ENCODE data around the gene TDG.

TDG gene

DNA sequence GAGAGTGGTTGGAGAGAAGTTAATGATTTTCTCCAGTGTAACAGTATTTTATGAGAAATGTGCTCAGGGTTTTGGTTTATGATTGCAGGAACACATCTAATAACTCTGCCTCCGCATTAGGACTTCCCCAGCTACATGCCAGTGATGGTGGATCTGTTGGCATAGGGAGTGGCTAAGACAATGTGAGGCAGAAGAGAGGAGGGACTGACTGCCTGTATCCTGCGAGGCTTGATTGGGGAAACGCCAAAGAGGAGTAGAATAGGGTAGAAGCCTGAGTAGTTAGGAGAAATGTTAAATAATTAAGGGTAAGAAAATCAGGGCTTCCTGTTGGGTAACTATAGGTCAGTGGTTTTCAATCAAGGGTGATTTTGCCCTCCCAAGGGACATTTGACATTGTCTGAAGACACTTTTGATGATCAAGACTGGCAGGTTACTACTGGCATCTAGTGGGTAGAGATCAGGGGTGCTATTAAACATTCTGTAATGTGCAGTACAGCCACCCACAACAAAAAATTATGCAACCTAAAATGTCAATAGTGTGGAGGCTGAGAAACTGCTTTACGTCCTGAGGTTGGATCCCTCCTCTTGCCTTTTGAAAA is 12.8 kb downstream of the TDG start:
- Histone ChIP-seq H3K27me3 (replicated peaks) (no peaks in the 10 kb centered on the region), H3K36me3 (replicated peaks) (peaks cover 51% of the 10 kb centered on the region), H3K4me3 (ENCODE audit: low read depth, low read length) (no peak overlapping the region), H3K27ac (no peak overlapping the region)
- in situ Hi-C loops (cut with HindIII; ENCODE audit: low pct_ligation_motif_present, low sequenced_read_pairs) = no loop called here
- TF ChIP-seq, protein P1, sequence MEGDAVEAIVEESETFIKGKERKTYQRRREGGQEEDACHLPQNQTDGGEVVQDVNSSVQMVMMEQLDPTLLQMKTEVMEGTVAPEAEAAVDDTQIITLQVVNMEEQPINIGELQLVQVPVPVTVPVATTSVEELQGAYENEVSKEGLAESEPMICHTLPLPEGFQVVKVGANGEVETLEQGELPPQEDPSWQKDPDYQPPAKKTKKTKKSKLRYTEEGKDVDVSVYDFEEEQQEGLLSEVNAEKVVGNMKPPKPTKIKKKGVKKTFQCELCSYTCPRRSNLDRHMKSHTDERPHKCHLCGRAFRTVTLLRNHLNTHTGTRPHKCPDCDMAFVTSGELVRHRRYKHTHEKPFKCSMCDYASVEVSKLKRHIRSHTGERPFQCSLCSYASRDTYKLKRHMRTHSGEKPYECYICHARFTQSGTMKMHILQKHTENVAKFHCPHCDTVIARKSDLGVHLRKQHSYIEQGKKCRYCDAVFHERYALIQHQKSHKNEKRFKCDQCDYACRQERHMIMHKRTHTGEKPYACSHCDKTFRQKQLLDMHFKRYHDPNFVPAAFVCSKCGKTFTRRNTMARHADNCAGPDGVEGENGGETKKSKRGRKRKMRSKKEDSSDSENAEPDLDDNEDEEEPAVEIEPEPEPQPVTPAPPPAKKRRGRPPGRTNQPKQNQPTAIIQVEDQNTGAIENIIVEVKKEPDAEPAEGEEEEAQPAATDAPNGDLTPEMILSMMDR (IDR thresholded peaks at IDR 0.05; ENCODE audit: low read depth, low read length, missing control alignments) = no peak
- DNase-seq = no peak

DNA sequence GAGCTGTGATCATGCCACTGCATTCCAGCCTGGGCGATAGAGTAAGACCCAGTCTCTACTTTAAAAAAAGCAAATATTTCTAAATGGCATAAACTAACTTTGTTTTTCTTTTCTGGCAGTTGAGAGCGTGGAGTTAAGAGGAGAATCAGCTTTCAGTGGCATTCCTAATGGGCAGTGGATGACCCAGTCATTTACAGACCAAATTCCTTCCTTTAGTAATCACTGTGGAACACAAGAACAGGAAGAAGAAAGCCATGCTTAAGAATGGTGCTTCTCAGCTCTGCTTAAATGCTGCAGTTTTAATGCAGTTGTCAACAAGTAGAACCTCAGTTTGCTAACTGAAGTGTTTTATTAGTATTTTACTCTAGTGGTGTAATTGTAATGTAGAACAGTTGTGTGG is 21.2 kb downstream of the TDG start:
- no peak overlapping the region for H3K4me3 ChIP-seq (ENCODE audit: low read depth, low read length)
- no peak overlapping the region for H3K27ac ChIP-seq
- in situ Hi-C loops (cut with HindIII; ENCODE audit: low pct_ligation_motif_present, low sequenced_read_pairs) = no loop called here
- DNase-seq = peak; percentile 28
- H3K36me3 ChIP-seq (replicated peaks) = peaks cover 52% of the 10 kb centered on the region
- TF ChIP-seq, protein P1 (IDR thresholded peaks at IDR 0.05; ENCODE audit: low read depth, low read length, missing control alignments) = no peak
- H3K27me3 ChIP-seq (replicated peaks) = no peaks in the 10 kb centered on the region

DNA sequence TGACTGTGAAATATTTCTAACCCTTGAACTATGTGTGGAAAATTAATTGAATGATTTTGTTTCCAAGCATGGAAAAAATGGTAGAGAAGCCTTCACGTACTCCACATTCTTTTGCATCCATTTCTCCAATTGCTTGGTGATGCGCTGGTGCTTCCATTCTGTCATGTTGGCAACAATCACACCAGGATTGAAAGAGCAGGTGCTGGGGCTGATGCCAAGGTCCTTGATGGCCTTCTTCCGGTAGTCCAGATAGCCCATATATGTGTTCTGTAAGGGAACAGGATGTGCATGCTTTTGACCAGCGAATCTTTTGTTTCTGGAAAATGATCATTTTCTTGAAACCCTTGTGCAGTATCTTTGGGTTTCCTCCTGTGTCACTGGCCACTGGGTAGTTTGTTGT is 28.6 kb downstream of the TDG start:
- Histone ChIP-seq H3K36me3 (replicated peaks) (peaks cover 10% of the 10 kb centered on the region), H3K27ac (no peak overlapping the region), H3K27me3 (replicated peaks) (no peaks in the 10 kb centered on the region), H3K4me3 (ENCODE audit: low read depth, low read length) (no peak overlapping the region)
- no peak for DNase-seq
- TF ChIP-seq, protein P1 (IDR thresholded peaks at IDR 0.05; ENCODE audit: low read depth, low read length, missing control alignments) = no peak
- in situ Hi-C loops (cut with HindIII; ENCODE audit: low pct_ligation_motif_present, low sequenced_read_pairs) = no loop called here

DNA sequence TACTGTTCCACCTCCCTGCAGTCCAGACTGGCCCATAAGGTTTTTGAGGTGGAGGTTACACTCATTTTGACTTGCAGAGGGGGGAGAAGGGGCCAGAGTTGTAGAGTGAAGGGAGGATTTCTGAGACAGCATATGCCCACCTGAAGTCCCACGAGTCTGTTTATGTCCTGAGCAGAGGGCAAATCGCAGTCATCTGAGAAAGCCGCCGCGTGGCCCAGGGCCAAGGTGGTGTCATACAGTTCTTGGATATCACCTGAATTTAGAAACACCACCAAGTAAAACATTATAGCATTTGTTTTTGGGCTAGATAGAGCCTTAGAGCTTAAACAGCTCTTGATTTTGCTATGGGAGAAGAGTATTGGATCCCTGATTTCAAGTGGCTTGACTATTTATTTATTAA is 30.9 kb downstream of the TDG start:
- no peak for DNase-seq
- Histone ChIP-seq H3K36me3 (replicated peaks) (no peaks in the 10 kb centered on the region), H3K27me3 (replicated peaks) (no peaks in the 10 kb centered on the region), H3K4me3 (ENCODE audit: low read depth, low read length) (no peak overlapping the region), H3K27ac (no peak overlapping the region)
- TF ChIP-seq, protein P1 (IDR thresholded peaks at IDR 0.05; ENCODE audit: low read depth, low read length, missing control alignments) = no peak
- in situ Hi-C loops (cut with HindIII; ENCODE audit: low pct_ligation_motif_present, low sequenced_read_pairs) = no loop called here

DNA sequence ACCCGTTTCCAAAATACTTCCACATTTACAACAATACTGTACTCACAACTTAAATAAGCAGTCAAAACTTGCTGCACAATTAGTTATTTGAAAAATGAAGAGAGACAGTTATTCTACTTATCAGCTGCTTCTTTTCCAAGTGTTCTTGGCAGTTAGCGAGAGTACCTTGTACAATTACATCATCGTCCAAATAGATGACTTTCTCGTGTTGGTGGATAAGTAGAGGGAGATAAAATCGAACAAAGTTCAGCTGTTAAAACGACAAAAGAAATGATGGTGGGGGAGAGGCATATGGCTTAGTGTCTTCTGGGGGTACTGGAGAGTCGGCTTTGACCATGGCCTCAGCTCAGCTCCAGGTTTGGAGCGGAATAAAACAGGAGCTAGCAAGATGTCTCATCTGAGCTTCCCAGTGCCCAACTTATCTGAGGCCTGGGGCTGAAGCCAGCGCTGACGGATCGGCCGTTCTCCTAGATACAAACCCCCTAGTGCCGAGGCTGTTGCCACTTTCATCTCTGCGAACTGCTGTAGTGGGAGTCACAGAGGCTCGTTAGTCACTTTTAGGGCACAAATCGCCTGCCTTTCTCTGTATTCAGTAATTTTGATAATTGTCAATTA is 31.7 kb downstream of the TDG start:
- in situ Hi-C loops (cut with HindIII; ENCODE audit: low pct_ligation_motif_present, low sequenced_read_pairs) = no loop called here
- Histone ChIP-seq H3K4me3 (ENCODE audit: low read depth, low read length) (no peak overlapping the region), H3K27me3 (replicated peaks) (no peaks in the 10 kb centered on the region), H3K36me3 (replicated peaks) (no peaks in the 10 kb centered on the region), H3K27ac (no peak overlapping the region)
- no peak for DNase-seq
- TF ChIP-seq, protein P1 (IDR thresholded peaks at IDR 0.05; ENCODE audit: low read depth, low read length, missing control alignments) = no peak

DNA sequence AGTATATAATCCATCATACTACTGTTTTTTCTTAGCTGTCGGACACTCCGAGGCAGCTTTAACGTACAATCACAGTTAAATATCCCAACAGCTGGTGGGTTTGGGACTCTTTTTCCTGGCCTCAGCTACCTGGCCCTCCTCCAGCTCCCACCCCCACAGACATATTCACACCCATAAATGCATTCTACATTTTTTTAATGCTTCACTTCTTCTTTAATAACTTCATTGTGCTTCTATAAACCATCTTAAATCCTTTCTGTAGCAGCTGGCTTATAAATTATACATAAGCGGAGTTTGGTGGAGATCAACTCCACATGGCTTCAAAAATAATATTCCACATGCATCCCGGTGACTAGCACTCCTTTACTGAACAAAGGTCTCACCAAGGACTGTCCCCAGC is 33.3 kb downstream of the TDG start:
- Histone ChIP-seq H3K36me3 (replicated peaks) (no peaks in the 10 kb centered on the region), H3K27ac (no peak overlapping the region), H3K4me3 (ENCODE audit: low read depth, low read length) (no peak overlapping the region), H3K27me3 (replicated peaks) (no peaks in the 10 kb centered on the region)
- DNase-seq = no peak
- TF ChIP-seq, protein P1 (IDR thresholded peaks at IDR 0.05; ENCODE audit: low read depth, low read length, missing control alignments) = no peak
- in situ Hi-C loops (cut with HindIII; ENCODE audit: low pct_ligation_motif_present, low sequenced_read_pairs) = no loop called here
